Stimulated activated CD8-positive, alpha-beta memory T cell treated with anti-CD3 and anti-CD28 coated beads, Interleukin-7, amount 100 ng/mL, for 1 hour (primary cell): ENCODE data around the gene PLB1.
A peak's percentile ranks its signal among the peaks of the same experiment; 100 is the strongest.
"Not testable (repeated sequence)": the region's sequence is repeated elsewhere in the genome, so short reads cannot be mapped to it uniquely, and the experiment has no call there.

Source experiments
- DNase-seq, 2 donors: peaks; one replicate each; pipeline ENCODE4 v3.0.0-alpha.2; 2020; ENCODE audit warnings: low read depth in 2 of 2

Gene PLB1

DNA sequence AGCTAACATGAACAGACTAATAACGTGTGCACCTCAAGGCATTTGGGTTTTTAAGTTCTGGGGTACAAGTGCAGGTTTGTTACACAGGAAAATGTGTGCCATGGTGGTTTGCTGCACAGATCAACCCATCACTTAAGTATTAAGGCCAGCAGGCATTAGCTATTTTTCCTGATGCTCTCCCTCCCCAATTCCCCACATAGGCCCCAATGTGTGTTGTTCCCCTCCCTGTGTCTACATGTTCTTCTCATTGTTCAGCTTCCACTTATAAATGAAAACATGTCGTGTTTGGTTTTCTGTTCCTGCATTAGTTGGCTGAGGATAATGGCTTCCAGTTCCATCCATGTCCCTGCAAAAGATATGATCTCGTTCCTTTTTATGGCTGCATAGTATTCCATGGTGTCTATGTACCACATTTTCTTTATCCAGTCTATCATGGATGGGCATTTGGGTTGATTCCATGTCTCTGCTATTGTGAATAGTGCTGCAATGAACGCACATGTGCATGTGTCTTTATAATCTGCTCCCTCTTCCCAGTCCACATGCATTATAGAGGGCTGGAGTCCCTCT lies 170.0 kb downstream of the PLB1 start:
- not testable (repeated sequence) for DNase-seq

DNA sequence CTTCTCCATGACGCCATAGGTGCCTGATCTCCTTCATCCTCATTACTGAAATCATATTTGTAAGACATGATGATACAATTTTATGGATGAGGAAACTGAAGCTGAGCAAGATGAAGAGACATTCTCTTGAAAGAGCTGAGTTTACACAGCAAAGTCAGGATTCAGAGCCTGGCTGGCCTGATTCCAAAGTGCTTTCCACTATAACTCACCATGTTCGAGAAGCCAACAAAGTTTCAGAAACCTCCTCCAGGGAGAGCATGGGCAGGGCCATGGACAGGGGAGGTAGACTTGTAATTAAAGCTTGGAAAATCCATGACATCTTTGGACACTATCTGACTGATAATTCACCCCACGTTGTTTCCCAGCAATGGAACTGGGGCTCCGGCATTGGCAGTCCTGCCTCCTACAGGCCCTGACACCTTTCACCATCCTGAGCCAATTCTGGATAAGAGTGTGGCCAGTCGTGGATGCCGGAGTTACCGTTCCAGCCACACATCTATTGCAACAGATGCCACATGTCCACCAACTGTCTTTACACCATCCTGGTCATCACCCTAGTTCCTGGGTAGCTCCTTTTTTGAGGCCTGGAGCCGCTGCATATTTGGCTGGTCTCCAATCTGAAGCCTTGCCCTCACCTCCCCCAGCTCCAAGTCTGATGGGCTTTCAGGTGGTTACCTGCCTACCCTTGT lies 170.8 kb downstream of the PLB1 start:
- DNase-seq = no peak

DNA sequence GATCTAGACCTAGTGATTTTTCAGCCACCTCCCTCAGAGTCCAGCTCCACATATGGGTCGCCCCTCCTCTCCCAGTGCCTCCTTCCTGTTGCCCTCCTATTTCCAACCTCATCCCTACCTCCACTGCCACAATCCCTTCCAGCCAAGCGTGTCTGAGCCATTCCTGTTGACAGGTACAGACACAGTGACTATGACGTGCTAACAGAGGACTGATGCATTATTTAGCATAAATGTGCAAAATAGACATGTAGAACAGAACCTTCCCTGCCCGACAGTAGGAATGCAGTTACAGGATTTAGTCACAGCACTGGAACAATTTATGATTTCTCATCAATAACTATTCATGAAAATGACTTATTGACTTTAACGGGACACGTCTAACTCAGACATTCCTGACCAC lies 171.4 kb downstream of the PLB1 start:
- DNase-seq = no peak

DNA sequence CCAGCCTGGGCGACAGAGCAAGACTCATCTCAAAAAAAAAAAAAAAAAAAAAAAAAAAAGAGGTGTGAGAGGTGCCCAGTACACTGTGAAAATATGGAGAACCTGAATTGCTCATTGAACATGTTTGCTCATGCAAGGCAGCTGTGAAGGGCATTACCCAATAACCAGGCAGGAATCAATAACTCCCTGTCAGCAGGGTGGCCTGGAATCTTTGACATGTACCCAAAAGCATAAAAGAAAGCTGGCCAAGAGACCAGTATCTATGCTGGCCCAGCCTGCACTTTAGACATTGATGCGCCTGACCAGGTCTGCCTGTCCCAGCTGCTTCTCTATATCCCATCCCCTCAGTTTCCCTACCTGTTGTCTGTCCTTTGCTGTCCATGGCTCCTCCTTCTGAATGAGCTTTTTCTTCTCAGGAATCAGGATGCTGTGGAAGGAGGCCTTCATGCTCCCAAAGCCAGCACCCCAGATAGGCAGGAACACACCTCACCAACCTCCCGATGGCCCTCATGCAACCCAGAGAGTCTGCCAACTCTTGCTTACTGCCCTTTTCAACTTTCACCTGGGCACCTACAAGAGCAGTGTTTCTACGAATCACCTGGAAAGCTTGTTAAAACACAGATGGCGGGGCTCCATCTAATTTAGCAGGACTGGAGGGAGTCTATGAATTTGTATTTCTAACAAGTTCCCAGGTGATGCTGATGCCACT lies 172.4 kb downstream of the PLB1 start:
- DNase-seq = no peak

DNA sequence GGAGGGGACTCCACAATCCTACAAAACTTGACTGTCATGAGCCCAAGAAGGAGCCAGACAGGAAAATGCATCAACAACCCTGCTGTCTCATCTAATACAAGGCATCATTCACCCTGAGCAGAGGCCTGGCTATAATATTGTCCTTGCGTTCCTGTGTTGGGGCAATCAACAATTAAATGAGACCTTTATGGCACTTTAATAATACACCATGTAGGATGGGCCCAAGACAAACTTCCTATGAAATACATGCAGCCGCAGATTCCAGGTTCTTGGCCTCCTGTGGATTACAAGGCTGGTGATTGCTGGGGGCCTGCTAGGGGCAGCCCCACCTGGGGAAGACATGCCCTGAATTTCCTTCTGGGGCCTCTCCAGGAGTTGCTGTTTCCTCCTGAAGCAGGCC lies 173.0 kb downstream of the PLB1 start:
- DNase-seq = no peak

DNA sequence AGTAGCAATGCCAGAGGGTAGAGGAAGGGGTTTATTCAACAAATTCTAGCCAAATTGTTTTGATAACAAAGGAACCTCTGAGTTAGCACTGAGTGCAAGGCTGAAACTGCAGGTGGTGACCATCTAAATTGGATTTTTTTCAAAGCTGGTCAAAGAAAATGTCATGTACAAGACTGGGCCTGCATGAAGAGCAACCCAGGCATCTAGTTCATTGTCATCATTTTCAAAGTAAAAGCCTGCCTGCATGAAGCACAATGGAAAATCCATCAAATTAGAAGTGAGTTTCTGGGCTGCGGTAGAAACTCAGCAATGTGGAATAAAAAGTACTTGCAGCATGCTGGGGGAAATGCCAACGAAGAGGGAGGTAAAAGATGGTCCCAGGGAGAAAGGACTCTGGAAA lies 175.0 kb downstream of the PLB1 start:
- no peak for DNase-seq

DNA sequence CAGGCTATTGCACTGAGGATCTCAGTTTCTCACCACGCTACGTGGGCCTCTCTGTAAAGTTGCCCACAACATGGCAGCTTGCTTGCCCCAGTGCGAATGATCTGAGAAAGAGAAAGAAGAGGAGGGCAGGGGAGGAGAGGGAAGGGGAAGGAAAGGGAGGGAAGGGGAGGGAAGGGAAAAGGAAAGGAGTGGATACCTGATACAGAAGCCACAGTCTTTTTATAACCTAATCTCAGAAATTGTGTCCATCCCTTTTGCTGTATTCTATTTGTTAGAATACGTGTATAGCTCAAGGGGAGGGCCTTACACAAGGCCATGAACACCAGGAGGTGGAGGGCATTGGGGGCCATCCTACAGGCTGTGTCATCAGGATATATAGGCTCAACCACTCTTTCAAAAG lies 177.5 kb downstream of the PLB1 start:
- no peak for DNase-seq

DNA sequence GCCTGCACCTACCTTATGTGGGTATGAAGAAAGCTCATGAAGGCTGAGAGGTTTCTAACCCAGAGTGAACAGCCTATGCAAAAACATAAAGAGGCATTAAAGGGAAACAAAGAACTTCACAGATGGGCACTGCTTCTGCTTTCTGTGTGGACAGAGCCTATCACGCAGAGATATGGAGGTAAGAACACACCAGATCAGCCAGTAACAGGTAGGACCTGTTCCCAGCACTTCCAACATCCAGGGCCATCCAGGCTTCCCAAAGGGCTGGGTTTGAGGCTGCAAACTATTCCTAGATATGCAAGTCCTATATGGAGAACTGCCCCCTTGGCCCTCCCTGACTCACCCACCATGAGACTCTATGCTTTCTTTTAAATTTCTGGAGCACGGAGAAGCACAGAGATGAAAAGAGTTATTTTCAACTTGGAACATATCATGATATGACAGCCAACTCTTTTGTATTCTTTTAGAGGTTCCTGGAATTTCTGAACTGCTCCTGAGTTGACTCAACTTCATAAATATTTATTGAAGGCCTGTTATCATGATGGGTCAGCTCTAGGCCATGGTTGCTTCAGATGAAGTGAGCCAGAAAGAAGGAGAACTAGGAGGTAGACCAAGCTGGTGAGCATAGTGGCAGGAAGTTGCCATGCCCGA lies 178.3 kb downstream of the PLB1 start:
- no peak for DNase-seq

DNA sequence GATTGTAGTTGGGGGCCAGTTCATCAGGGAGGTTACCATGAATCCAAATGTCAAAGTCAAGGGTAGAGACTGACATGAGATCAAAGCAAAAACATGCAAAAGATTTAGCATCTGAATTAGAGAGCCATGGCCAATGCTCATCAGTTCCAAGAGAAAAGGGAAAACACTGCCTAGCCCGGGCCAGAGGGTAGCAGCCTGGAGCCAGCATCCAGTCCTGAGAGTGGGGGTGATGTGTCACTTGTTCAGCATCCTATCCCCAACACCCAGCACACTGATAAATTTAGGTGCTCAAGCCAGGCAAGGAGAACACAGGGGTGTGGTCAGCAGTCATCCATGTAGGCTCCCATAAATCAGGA lies 178.8 kb downstream of the PLB1 start:
- no peak for DNase-seq

DNA sequence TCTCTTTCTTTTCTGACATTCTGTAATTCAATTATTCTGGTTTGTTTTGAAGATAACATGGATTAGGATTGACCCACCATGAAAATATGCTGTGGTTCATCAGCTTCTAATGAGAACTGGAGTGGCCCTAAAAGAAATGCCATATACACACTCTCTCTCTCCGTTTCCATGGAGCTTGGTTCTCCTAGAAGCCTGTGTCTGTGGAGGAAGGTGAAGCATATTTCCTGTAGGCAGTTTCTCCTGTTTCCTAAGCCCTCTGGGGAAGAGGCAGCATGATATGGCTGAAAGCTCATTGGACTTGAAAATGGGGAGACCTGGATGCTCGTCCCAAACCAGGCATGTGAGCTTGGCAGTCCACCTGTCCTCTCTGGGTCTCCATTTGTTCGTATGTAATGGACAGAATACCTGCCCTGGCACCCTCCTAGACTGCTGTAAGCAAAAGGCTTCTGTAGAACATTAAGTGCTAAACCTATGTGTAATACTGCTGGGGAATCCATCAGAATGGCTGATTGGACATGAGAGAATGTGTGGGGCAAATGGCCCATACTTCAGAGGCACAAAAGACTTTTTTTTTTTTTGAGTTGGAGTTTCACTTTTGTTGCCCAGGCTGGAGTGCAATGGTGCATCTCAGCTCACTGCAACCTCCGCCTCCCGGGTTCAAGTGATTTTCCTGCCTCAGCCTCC lies 180.4 kb downstream of the PLB1 start:
- no peak for DNase-seq

DNA sequence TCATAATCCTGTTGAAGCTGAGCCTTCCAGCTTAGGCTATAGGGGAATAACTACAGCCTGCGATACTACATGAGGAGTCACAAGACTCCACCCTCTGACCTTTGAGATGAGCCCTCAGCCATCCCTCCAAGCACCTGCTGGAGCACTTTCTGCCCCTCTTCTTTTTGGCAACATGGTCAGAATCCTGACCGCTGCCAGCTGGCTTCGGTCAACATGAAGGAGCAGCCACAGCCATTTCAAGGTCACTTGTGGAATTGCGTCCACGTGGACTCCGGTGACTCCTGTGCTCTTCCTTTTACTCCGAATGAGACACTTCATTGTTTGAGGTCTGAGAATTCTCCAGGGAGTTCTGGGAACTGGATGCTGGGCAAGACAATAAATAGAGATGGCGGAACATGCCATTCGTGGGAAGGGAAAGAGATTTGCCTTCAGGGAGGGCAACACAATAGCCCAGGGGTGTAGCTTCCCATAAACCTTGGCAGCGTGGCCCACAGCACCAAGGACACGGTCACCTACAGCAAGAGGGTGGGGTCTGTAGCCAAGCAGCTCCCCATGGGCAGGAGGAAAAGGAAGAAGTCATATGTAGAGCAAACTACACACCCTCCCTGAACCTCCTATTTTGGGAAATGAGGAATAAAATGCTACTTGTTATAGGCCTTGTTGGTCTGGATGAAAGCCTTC lies 182.5 kb downstream of the PLB1 start:
- DNase-seq = no peak

DNA sequence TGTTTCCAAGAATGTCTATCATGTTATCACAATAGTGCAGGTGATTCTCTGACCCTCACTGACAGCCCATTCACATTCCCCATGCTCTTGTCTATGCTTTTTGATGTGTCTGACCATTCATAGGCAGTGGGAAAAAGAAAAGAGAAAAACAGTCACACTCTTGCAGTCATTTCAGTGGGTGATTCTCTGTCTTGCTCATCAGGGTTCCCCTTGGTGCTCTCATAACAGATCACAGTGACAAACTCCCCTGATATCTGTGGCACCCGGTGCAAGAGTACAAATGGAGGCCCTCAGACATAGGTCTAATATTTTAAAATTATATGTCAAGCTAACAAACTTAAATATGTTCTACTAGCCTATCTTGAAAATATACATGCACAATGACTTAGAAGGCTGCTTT lies 183.1 kb downstream of the PLB1 start:
- DNase-seq = no peak

DNA sequence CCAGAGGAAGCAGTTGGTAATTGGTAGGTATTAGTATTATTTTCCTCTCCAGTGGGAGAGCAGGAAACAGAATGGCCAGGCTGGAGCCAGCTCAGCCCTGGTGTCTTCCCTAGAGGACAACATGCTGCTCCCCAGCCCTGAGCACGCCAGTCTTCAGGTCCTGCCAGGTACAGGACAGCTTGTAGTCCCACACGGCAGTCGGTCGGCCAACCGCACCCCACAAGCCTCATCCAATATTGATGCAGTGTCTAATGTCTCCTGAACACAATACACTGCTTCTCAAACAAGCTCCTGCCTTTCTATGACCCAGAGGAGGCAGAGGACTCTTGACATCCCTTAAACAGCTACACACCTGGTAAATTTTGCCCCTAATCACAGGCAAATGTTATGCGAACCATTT lies 184.8 kb downstream of the PLB1 start:
- DNase-seq = no peak

DNA sequence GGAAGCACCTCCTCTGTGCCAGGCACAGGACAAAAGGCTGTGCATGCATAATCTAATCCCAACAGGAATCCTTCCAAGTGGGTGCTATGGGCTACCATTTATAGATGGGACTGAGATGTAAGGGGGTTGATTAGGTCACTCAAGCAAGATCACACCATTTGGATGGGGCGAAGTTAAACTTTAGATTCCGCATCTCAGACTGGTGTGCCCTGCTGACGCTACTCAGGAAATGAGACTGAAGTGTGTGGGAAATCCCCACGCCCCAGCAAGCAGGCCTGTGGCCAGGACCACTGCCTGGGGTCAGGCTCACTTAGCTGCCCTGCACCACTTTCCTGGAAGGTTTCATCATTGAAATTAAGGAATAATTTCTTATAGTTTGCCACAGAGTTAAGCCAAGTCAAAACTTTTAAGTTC lies 185.3 kb downstream of the PLB1 start:
- peak; percentile 28 to 32 for DNase-seq

DNA sequence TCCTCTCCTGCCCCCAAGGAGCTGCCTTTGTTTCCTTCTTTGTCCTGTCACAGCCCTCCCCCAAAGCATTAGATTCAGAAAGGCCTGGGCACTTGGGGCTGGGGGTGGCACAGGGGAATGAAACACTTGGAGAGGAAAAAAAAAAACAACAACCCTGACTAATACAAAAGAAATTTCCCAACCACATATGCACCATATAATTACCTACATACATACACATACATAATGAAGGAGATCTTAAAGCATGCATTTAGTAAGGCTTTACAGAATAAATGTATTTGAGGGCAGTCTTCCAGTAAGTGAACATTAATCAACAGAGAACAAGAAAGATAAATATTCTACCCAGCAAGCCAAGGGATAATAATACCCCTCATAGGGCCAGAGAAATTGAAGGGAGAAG lies 185.7 kb downstream of the PLB1 start:
- DNase-seq = no peak

DNA sequence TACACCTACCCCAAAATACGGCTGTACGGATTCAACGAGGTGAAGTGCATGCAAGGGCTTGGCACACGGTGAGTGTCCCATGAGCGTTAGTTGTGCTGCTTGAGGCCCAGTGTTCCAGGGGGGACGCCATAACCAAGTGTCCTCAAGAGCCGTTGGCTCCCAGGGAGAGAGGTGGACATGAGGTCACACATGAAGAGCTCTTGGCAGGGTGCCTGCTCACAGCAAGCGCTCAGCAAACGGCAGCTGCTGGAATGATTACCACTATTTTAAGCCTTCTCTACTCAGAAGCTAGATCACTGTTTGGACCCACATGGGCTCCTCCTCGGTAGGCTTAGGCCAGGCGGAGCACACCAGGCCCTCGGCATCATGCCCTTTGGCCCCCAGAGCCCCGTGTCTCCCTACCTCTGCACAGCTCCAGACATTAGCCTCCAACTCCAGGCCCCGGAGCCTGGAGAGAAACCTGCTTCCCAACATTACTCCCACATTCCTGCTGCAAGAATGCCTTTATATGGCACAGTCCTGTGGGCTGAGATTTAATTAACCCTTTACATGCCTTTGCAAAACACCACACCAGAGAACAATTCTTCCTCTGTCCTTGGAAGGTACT lies 187.3 kb downstream of the PLB1 start:
- no peak for DNase-seq

DNA sequence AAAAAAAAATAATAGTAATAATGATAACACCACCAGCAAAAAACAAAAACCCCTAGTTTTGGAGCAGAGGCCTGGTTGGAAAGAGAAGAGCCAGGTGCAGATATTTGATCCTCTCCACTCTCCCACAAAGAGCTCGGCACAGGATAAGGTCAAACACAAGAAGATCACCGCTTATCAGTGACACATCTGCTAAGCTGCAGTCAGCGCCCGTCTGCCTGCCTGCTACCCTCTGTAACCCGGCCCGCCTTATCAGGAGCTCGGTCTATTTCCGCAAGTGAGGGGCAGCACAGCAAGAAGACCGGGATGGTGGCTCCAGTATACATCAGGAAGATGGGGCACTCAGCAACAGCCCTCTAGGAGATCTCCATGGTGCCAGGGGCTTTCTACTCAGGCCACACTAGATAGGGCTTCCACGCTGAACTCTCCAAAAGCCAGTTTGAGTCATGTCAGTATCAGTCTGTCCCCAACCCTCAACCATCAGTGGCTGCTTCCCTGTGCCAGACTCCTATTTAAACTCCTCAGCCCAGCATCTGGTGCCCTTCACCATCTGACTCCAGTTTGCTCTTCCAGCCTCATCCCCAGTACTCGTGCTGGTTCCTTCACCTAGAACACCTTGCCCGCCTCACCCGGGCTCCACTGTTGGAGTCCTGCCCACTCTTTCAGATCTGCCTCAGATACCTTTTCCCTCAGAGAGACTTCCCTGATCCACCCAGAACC lies 188.4 kb downstream of the PLB1 start:
- no peak for DNase-seq

DNA sequence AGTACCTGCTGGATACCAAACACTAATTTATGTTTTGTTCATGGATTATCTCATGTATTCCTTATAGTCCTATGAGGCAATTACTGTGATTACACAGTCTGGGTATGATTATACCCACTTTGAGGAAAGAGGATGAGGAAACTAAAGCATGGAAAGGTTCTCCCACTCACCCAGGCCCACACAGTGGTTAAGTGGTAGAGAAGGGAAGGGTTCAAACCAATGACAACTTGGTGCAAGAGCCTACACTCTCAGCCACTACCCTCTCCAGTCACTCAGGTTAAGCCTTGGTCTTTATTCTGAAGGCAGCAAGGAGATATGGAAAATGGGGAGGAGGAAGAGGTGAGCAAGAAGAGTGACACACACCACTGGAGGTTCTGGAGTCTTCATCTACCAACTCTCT lies 191.3 kb downstream of the PLB1 start:
- DNase-seq = no peak

DNA sequence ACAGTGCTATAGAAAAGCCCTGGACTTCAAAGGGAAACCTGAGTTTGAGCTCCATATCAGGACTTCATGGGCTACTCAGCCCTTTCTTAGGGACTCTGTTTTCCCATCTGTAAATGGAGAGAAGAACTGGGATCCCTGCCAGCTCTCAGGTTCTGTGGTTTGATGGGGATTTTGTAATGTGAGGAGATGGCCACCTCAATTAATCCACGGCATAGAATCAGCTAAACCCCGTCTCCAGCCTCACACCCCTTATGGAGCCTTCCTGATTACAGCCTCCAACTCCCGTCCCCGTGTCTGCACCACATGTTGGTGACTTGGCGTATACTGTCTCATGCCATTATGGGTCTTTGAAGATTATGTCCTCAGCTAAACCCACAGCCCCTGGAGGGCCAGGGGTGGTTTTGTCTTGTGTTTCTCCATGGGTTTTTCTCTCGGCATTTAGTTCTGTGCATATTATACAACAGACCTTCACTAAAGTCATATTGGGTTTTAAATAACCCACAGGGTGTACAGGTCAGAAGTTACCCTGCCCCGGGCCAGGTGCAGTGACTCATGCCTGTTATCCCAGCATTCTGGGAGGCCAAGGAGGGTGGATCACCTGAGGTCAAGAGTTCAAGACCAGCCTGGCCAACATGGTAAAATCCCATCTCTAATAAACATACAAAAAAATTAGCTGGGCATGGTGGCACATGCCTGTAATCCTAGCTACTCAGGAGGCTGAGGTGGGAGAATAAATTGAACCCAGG lies 192.0 kb downstream of the PLB1 start:
- DNase-seq = no peak

DNA sequence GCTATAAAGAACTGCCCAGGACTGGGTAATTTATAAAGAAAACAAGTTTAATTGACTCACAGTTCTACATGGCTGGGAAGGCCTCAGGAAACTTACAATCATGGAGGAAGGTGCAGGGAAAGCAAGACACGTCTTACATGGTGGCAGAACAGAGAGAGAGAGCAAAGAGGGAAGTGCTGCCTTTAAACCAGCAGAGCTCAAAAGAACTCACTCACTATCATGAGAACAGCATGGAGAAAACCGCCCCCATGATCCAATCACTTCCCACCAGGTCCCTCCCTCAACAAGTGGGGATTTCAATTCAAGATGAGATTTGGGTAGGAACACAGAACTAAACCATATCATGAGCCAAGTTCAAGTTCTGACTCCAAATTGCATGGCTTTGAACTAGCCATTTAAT lies 193.0 kb downstream of the PLB1 start:
- DNase-seq = no peak
